HepG2 (cell line): Measurements from ENCODE around the gene ACAP2. TPM values are rescaled to one million over a fixed set of nuclear protein-coding genes. Genes with fewer than 3 reads are reported as not detected.

ENCODE experiments used
- ATAC-seq: fragments of 200-7000 bp; cut with Tn5 transposase; 3 replicates; pipeline ENCODE4 v1.9.1; 2020; ENCODE audit warnings: mild to moderate bottlenecking, moderate library complexity
- BruUV-seq: library from RNA; stranded (reverse); fragments of 400-500 nt; replicated peaks from 2 replicates; lab custom pipeline; 2021; lab: Mats Ljungman, UMichigan
- CTCF ChIA-PET: fragments of 300-600 bp; formaldehyde crosslinking; extraction: SDS; loops from one replicate; lab custom pipeline; 2021; ENCODE audit warnings: low total read pairs, inconsistent platforms, low intra/inter-chr PET ratio; lab: Yijun Ruan, JAX
- POLR2A ChIA-PET: fragments of 350-600 bp; sonication (Branson Sonifier 250); formaldehyde crosslinking; loops from one replicate; lab custom pipeline; 2020; ENCODE audit warnings: antibody characterized with exemption, inconsistent platforms; lab: Yijun Ruan, JAX
- DNase-seq: peaks from one replicate; pipeline ENCODE4 v3.0.0-alpha.2; 2015; ENCODE audit warnings: low spot score
- FAIRE-seq: peaks from 3 replicates; lab custom pipeline; 2011; peaks lifted over from hg19 to GRCh38; lab: Jason Lieb, UNC
- H2AFZ ChIP-seq: one replicate; pipeline ENCODE4 v1.6.1; 2011; ENCODE audit warnings: low read length, inconsistent platforms
- H3K27ac ChIP-seq: fragments of 300-600 bp; 3 replicates; pipeline ENCODE4 v1.8.0; 2011; ENCODE audit warnings: mixed run types, mild to moderate bottlenecking, mixed read lengths, low read length, inconsistent platforms; ENCODE audit not compliant: insufficient read depth; ENCODE audit errors: extremely low read length
- H3K27me3 ChIP-seq, 2 experiments: fragments of 200-600 bp in 1 of 2; 2 replicates in 1 of 2; 3 replicates in 1 of 2; pipeline versions ENCODE4 v1.6.0 to v1.8.0; 2011; ENCODE audit warnings: low read length in 2 of 2, mild to moderate bottlenecking in 2 of 2, moderate library complexity in 2 of 2, inconsistent platforms in 1 of 2; ENCODE audit not compliant: insufficient read depth in 2 of 2, control insufficient read depth in 1 of 2
- H3K36me3 ChIP-seq, 2 experiments: fragments of 200-600 bp in 1 of 2; replicated peaks in 1 of 2; 2 replicates in 1 of 2; 3 replicates in 1 of 2; pipeline versions ENCODE4 v1.5.1 to v1.8.0; 2011; ENCODE audit warnings: low read length in 2 of 2, inconsistent platforms in 1 of 2; ENCODE audit not compliant: insufficient read depth in 2 of 2, control insufficient read depth in 1 of 2
- H3K4me1 ChIP-seq: 2 replicates; pipeline ENCODE4 v1.5.1; 2012; ENCODE audit warnings: low read length, inconsistent platforms; ENCODE audit not compliant: insufficient read depth
- H3K4me2 ChIP-seq: 2 replicates; pipeline ENCODE4 v1.6.0; 2011; ENCODE audit warnings: low read depth, low read length, inconsistent platforms
- H3K4me3 ChIP-seq, 3 experiments: fragments of 200-600 bp in 1 of 3; sonication (generic), shearing (Covaris generic) in 1 of 3; replicated peaks in 1 of 3; 2 replicates each; pipeline ENCODE4 v1.5.1; 2011 to 2016; ENCODE audit warnings: low read length in 3 of 3, inconsistent platforms in 2 of 3, low read depth in 2 of 3, mild to moderate bottlenecking in 2 of 3, control low read depth in 1 of 3, mixed read lengths in 1 of 3; ENCODE audit not compliant: insufficient read depth in 1 of 3
- H3K79me2 ChIP-seq: one replicate; pipeline ENCODE4 v1.6.1; 2011; ENCODE audit warnings: low read length, inconsistent platforms; ENCODE audit not compliant: insufficient read depth
- H3K9ac ChIP-seq: 2 replicates; pipeline ENCODE4 v1.6.0; 2011; ENCODE audit warnings: mild to moderate bottlenecking, low read depth, low read length, inconsistent platforms; ENCODE audit not compliant: insufficient read depth
- H3K9me3 ChIP-seq: 2 replicates; pipeline ENCODE4 v1.5.1; 2012; ENCODE audit warnings: mild to moderate bottlenecking, low read length
- H4K20me1 ChIP-seq: 2 replicates; pipeline ENCODE4 v1.6.0; 2011; ENCODE audit warnings: inconsistent platforms, mild to moderate bottlenecking, low read length, moderate library complexity; ENCODE audit not compliant: insufficient read depth
- FOXC1 ChIP-seq: sonication (generic); formaldehyde crosslinking; IDR thresholded peaks from 2 replicates; pipeline ENCODE4 v1.8.0; 2022; ENCODE audit warnings: mild to moderate bottlenecking, missing genetic modification reagents, borderline replicate concordance
- HMGA1 ChIP-seq: sonication (generic); formaldehyde crosslinking; conservative IDR thresholded peaks from 2 replicates; pipeline ENCODE4 v1.4.0; 2020; ENCODE audit warnings: missing genetic modification reagents
- MBNL3 ChIP-seq: fragments of 250-450 bp; sonication (Bioruptor Pico); conservative IDR thresholded peaks from 2 replicates; pipeline ENCODE4 v1.8.0; 2022; ENCODE audit warnings: mild to moderate bottlenecking, inconsistent platforms
- POLR2AphosphoS2 ChIP-seq: IDR thresholded peaks from 2 replicates; pipeline ENCODE4 v1.6.1; 2011; ENCODE audit warnings: low read depth, low read length, improper control_type of control experiment
- RFX3 ChIP-seq: IDR thresholded peaks from 2 replicates; pipeline ENCODE4 v1.6.1; 2016; ENCODE audit warnings: missing biosample characterization, missing genetic modification reagents
- RNF2 ChIP-seq: fragments of 450-650 bp; conservative IDR thresholded peaks from 2 replicates; pipeline ENCODE4 v1.6.1; 2016; ENCODE audit warnings: low read depth
- SMC3 ChIP-seq: IDR thresholded peaks from 2 replicates; pipeline ENCODE4 v1.6.1; 2011; ENCODE audit warnings: low read length, improper control_type of control experiment
- SRSF4 ChIP-seq: fragments of 200-400 bp; formaldehyde crosslinking; IDR thresholded peaks from one replicate; pipeline ENCODE4 v1.6.1; 2018; ENCODE audit warnings: mild to moderate bottlenecking, low read depth, low read length, moderate library complexity; ENCODE audit not compliant: poor library complexity, severe bottlenecking
- ZFP1 ChIP-seq: IDR thresholded peaks from 2 replicates; pipeline ENCODE4 v1.6.1; 2016
- ZFP36L2 ChIP-seq: sonication (generic); formaldehyde crosslinking; IDR thresholded peaks from 2 replicates; pipeline ENCODE4 v1.4.0; 2020; ENCODE audit warnings: missing genetic modification reagents
- ZNF138 ChIP-seq: sonication (generic); formaldehyde crosslinking; IDR thresholded peaks from 2 replicates; pipeline ENCODE4 v1.5.0; 2020; ENCODE audit warnings: mild to moderate bottlenecking, low read depth, missing genetic modification reagents
- ZNF24 ChIP-seq: fragments of 450-650 bp; IDR thresholded peaks from 2 replicates; pipeline ENCODE4 v1.6.1; 2017; ENCODE audit warnings: antibody characterized with exemption, mild to moderate bottlenecking
- ZNF275 ChIP-seq: sonication (generic); formaldehyde crosslinking; IDR thresholded peaks from 2 replicates; pipeline ENCODE4 v1.8.0; 2022; ENCODE audit warnings: missing genetic modification reagents, mild to moderate bottlenecking, inconsistent platforms, borderline replicate concordance
- ZNF282 ChIP-seq: fragments of 450-650 bp; IDR thresholded peaks from 2 replicates; pipeline ENCODE4 v1.6.1; 2018; ENCODE audit not compliant: partially characterized antibody
- ZNF3 ChIP-seq: IDR thresholded peaks from 2 replicates; pipeline ENCODE4 v1.7.0; 2017; ENCODE audit warnings: inconsistent platforms
- ZNF333 ChIP-seq: sonication (generic); formaldehyde crosslinking; IDR thresholded peaks from 2 replicates; pipeline ENCODE4 v1.4.0; 2020; ENCODE audit warnings: mild to moderate bottlenecking, missing genetic modification reagents, borderline replicate concordance
- ZNF678 ChIP-seq: sonication (generic); formaldehyde crosslinking; IDR thresholded peaks from 2 replicates; pipeline ENCODE4 v1.4.0; 2020; ENCODE audit warnings: mild to moderate bottlenecking, missing genetic modification reagents
- ZSCAN20 ChIP-seq: sonication (generic); formaldehyde crosslinking; IDR thresholded peaks from 2 replicates; pipeline ENCODE4 v1.4.0; 2020; ENCODE audit warnings: missing genetic modification reagents, mild to moderate bottlenecking, borderline replicate concordance
- WGBS: methylation state at CpG from one replicate; pipeline ENCODE4 v1.1.6; 2017; ENCODE audit warnings: low lambda C conversion rate; 5-methylcytosine and 5-hydroxymethylcytosine counted together
- in situ Hi-C: cut with HindIII; loops from 2 replicates; pipeline ENCODE4 v1.10.0; 2017; ENCODE audit warnings: low pct_unique_long_range_greater_than_20kb; ENCODE audit not compliant: extremely low pct_ligation_motif_present
- intact Hi-C: fragments of 100-400 bp; cut with micrococcal nuclease; formaldehyde crosslinking; loops from one replicate; pipeline ENCODE4 v1.10.0; 2022; ENCODE audit not compliant: unreplicated experiment
- polyA plus RNA-seq, 8 experiments: library from polyadenylated mRNA; depleted of rRNA in 3 of 8; stranded (reverse) in 7 of 8; unstranded in 1 of 8; fragments of >200 nt; fragmentation: Illumina TruSeq in 4 of 8; extraction: Trizol in 4 of 8; gene quantifications; 2 replicates each; pipeline versions ENCODE4 v1.2.1 to v1.2.3, GENCODE V29; 2011 to 2016; ENCODE audit warnings: low read depth in 4 of 8, missing spikeins in 1 of 8, mixed read lengths in 1 of 8; ENCODE audit not compliant: insufficient read depth in 1 of 8
- total RNA-seq, 5 experiments: library from RNA; depleted of rRNA; stranded (reverse); fragments of >200 nt; fragmentation: Illumina TruSeq; extraction: Trizol; gene quantifications; 2 replicates each; pipeline ENCODE4 v1.2.3, GENCODE V29; 2016; ENCODE audit warnings: low read depth in 1 of 5

Gene ACAP2
- total and polyA plus RNA-seq, 2 of the 13 experiments (the other 11 are each of a cell fraction or from before 2014, with no cell fraction given), result 7.3 to 23.9 TPM

- DNase-seq (no peak), ATAC-seq (no peak), FAIRE-seq (no peak)
- TF ChIP-seq ZFP36L2 (CRISPR knock-in tag) (no peak), MBNL3 (CRISPR knock-in tag) (no peak), RNF2 (no peak), ZNF275 (CRISPR knock-in tag) (no peak), ZNF24 (no peak), FOXC1 (no peak), RFX3 (CRISPR knock-in tag) (no peak)
- no peaks in the 10 kb centered on the region for H3K9me3 ChIP-seq
- POLR2A ChIA-PET, result no interaction called here
- H3K4me3 ChIP-seq, result no peak overlapping the region
- H3K27me3 ChIP-seq, result no peaks in the 10 kb centered on the region
- H3K36me3 ChIP-seq, result peaks cover 1 to 6% of the 10 kb centered on the region in 2 experiments; a peak in 2 of 5 replicates
- no peak overlapping the region for H3K9ac ChIP-seq
- H3K79me2 ChIP-seq, result peaks cover 9% of the 10 kb centered on the region
- 97% methylated on average over 19 of the region's 21 CpGs for WGBS
- H2AFZ ChIP-seq, result no peak overlapping the region
- H4K20me1 ChIP-seq, result no peaks in the 10 kb centered on the region
- no peak overlapping the region for H3K4me2 ChIP-seq
- intact Hi-C loops (no loop called here), in situ Hi-C loops (no loop called here)
- H3K4me1 ChIP-seq, result no peaks in the 10 kb centered on the region
- CTCF ChIA-PET, result no interaction called here
- H3K27ac ChIP-seq, result no peak overlapping the region
- BruUV-seq, result no TSS peak
These were observed 193.6 kb downstream of the ACAP2 start for GRCh38 chr3:195249057-195249770.

GRCh38 chr3:195248281-195248680 lies 194.5 kb downstream of the ACAP2 start:
- H4K20me1 ChIP-seq, result no peaks in the 10 kb centered on the region
- ChIA-PET POLR2A (no interaction called here), CTCF (no interaction called here)
- DNase-seq (no peak), ATAC-seq (no peak), FAIRE-seq (no peak)
- H3K9me3 ChIP-seq, result no peaks in the 10 kb centered on the region
- no peak overlapping the region for H3K9ac ChIP-seq
- no peaks in the 10 kb centered on the region for H3K4me1 ChIP-seq
- no peak overlapping the region for H3K4me2 ChIP-seq
- H2AFZ ChIP-seq, result no peak overlapping the region
- TF ChIP-seq ZSCAN20 (CRISPR knock-in tag) (no peak), SMC3 (no peak), POLR2AphosphoS2 (no peak), ZNF678 (no peak), ZNF282 (no peak), HMGA1 (CRISPR knock-in tag) (no peak), ZNF138 (CRISPR knock-in tag) (no peak), ZNF333 (CRISPR knock-in tag) (no peak), SRSF4 (no peak), ZNF3 (no peak), ZFP1 (CRISPR knock-in tag) (no peak)
- WGBS, result 96% methylated on average over 8 of the region's 8 CpGs
- H3K36me3 ChIP-seq, result peaks cover 1 to 6% of the 10 kb centered on the region in 2 experiments; a peak in 2 of 5 replicates
- peaks cover 9% of the 10 kb centered on the region for H3K79me2 ChIP-seq
- no TSS peak for BruUV-seq
- H3K27ac ChIP-seq, result no peak overlapping the region
- intact Hi-C loops, result no loop called here
- H3K4me3 ChIP-seq, result no peak overlapping the region
- in situ Hi-C loops, result no loop called here
- no peaks in the 10 kb centered on the region for H3K27me3 ChIP-seq
